GM12872 (cell line): ENCODE data around the gene LCE3B.

Source experiments
- TF ChIP-seq, protein P1 (sequence below): IDR thresholded peaks from 3 replicates; pipeline ENCODE4 v1.5.1; 2011; ENCODE audit warnings: low read depth, mild to moderate bottlenecking, low read length, moderate library complexity; ENCODE audit not compliant: insufficient read depth

Gene LCE3B

DNA sequence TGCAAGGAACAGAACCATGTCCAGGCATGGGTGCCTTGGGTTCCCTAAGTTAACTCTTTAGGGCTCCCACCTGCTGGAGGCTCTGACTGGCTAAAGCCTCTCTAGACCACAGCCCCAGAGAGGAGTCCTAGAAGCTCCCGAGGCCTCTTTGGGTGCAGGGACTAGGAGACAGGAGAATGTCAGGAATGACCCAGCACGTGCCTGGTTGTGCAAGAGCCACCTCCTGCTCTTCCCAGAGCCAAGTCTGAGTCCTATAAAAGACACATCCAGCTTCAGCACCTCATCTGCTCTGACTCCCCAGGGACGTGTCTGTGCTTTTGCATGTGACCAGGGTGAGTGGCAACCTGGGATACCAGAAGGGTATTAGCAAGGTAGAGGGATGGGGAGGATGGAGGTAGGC lies 49.5 kb downstream of the LCE3B start, which contains the start of gene LCE2D:
Gene LCE2D, plus strand, starts transcription at position 283 of the 400 bp plus-strand sequence. CDS start 726 bp downstream, outside the sequence.
- TF ChIP-seq, protein P1, sequence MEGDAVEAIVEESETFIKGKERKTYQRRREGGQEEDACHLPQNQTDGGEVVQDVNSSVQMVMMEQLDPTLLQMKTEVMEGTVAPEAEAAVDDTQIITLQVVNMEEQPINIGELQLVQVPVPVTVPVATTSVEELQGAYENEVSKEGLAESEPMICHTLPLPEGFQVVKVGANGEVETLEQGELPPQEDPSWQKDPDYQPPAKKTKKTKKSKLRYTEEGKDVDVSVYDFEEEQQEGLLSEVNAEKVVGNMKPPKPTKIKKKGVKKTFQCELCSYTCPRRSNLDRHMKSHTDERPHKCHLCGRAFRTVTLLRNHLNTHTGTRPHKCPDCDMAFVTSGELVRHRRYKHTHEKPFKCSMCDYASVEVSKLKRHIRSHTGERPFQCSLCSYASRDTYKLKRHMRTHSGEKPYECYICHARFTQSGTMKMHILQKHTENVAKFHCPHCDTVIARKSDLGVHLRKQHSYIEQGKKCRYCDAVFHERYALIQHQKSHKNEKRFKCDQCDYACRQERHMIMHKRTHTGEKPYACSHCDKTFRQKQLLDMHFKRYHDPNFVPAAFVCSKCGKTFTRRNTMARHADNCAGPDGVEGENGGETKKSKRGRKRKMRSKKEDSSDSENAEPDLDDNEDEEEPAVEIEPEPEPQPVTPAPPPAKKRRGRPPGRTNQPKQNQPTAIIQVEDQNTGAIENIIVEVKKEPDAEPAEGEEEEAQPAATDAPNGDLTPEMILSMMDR = no peak
